H1 (cell line): ENCODE results near the gene NLRP12. TPM values are rescaled to one million over a fixed set of nuclear protein-coding genes. Genes with fewer than 3 reads are reported as not detected.

ENCODE experiments used
- CTCF ChIA-PET: fragments of 300-600 bp; sonication (Branson Sonifier 250); formaldehyde crosslinking; loops from one replicate; lab custom pipeline; 2021; ENCODE audit not compliant: partially characterized antibody; lab: Charles Lee
- POLR2A ChIA-PET: fragments of 300-600 bp; sonication (Branson Sonifier 250); formaldehyde crosslinking; loops from one replicate; lab custom pipeline; 2021; ENCODE audit warnings: inconsistent platforms; ENCODE audit not compliant: partially characterized antibody; lab: Charles Lee
- DNase-seq, 2 experiments: peaks; one replicate each; pipeline versions ENCODE4 v3.0.0 to v3.0.0-alpha.2; 2010 to 2022; ENCODE audit warnings: low spot score in 2 of 2, low read depth in 1 of 2, mixed read lengths in 1 of 2
- FAIRE-seq: peaks from 2 replicates; lab custom pipeline; 2011; peaks lifted over from hg19 to GRCh38; lab: Jason Lieb, UNC
- H2AFZ ChIP-seq: 2 replicates; pipeline ENCODE4 v1.8.1; 2012; ENCODE audit warnings: low read length, inconsistent platforms
- H2AK5ac ChIP-seq: 2 replicates; pipeline ENCODE4 v1.6.1; 2013; ENCODE audit warnings: low read depth, low read length
- H2BK120ac ChIP-seq: replicated peaks from 2 replicates; pipeline ENCODE3; 2013; ENCODE audit warnings: low read depth, low read length, inconsistent platforms
- H2BK12ac ChIP-seq: 2 replicates; pipeline ENCODE4 v1.6.1; 2013; ENCODE audit warnings: low read depth, low read length
- H2BK15ac ChIP-seq: 2 replicates; pipeline ENCODE4 v1.6.1; 2013; ENCODE audit warnings: low read length
- H2BK20ac ChIP-seq: 2 replicates; pipeline ENCODE4 v1.6.1; 2013; ENCODE audit warnings: low read length
- H2BK5ac ChIP-seq: 2 replicates; pipeline ENCODE4 v1.6.1; 2013; ENCODE audit warnings: low read depth, low read length
- H3K14ac ChIP-seq: 2 replicates; pipeline ENCODE4 v1.6.1; 2013; ENCODE audit warnings: inconsistent platforms; ENCODE audit not compliant: insufficient read length
- H3K18ac ChIP-seq: 2 replicates; pipeline ENCODE4 v1.6.1; 2013; ENCODE audit warnings: low read length; ENCODE audit errors: extremely low read depth
- H3K23ac ChIP-seq: 2 replicates; pipeline ENCODE4 v1.6.1; 2013; ENCODE audit warnings: inconsistent platforms; ENCODE audit not compliant: insufficient read length
- H3K23me2 ChIP-seq: 2 replicates; pipeline ENCODE4 v1.6.1; 2013; ENCODE audit warnings: low read depth, low read length
- H3K27ac ChIP-seq: 2 replicates; pipeline ENCODE4 v1.6.1; 2011; ENCODE audit warnings: low read depth, low read length, inconsistent platforms
- H3K27me3 ChIP-seq, 4 experiments: replicated peaks in 1 of 4; 1 replicate in 1 of 4; 2 replicates in 3 of 4; pipeline versions ENCODE4 v1.6.1 to v1.8.1; 2011 to 2013; ENCODE audit warnings: low read length in 3 of 4, mild to moderate bottlenecking in 3 of 4, inconsistent platforms in 2 of 4, mixed read lengths in 2 of 4, moderate library complexity in 1 of 4; ENCODE audit not compliant: control insufficient read depth in 3 of 4, insufficient read depth in 3 of 4; ENCODE audit errors: extremely low read depth in 1 of 4
- H3K36me3 ChIP-seq, 4 experiments: 2 replicates each; pipeline versions ENCODE4 v1.6.1 to v1.8.1; 2011 to 2013; ENCODE audit warnings: mild to moderate bottlenecking in 4 of 4, low read length in 3 of 4, moderate library complexity in 2 of 4, control low read depth in 1 of 4, inconsistent platforms in 1 of 4; ENCODE audit not compliant: insufficient read depth in 4 of 4, control insufficient read depth in 2 of 4
- H3K4ac ChIP-seq: replicated peaks from 2 replicates; pipeline ENCODE3; 2013; ENCODE audit warnings: low read length, low read depth, mixed read lengths, inconsistent platforms; ENCODE audit not compliant: insufficient read length
- H3K4me1 ChIP-seq, 4 experiments: replicated peaks in 1 of 4; 1 replicate in 1 of 4; 2 replicates in 3 of 4; pipeline versions ENCODE4 v1.6.1 to v1.8.1; 2011 to 2013; ENCODE audit warnings: low read length in 3 of 4, inconsistent platforms in 2 of 4, mixed read lengths in 1 of 4; ENCODE audit not compliant: insufficient read depth in 4 of 4, control insufficient read depth in 3 of 4
- H3K4me2 ChIP-seq, 2 experiments: 2 replicates each; pipeline versions ENCODE4 v1.6.1 to v1.8.1; 2011 to 2013; ENCODE audit warnings: low read depth in 2 of 2, low read length in 2 of 2, control low read depth in 1 of 2, inconsistent platforms in 1 of 2, mild to moderate bottlenecking in 1 of 2; ENCODE audit not compliant: insufficient read depth in 1 of 2
- H3K4me3 ChIP-seq, 4 experiments: fragments of 200-600, 300-600 bp in 1 of 4; sonication (generic), shearing (Covaris generic), sonication (Bioruptor Twin) in 1 of 4; 2 replicates each; pipeline versions ENCODE4 v1.5.1 to v1.8.1; 2011 to 2016; ENCODE audit warnings: low read length in 4 of 4, low read depth in 3 of 4, control low read depth in 2 of 4, inconsistent platforms in 2 of 4, mild to moderate bottlenecking in 2 of 4, mixed read lengths in 1 of 4, moderate library complexity in 1 of 4; ENCODE audit not compliant: insufficient read depth in 2 of 4; ENCODE audit errors: extremely low read depth in 1 of 4
- H3K56ac ChIP-seq: replicated peaks from 2 replicates; pipeline ENCODE3; 2013; ENCODE audit warnings: low read depth, mild to moderate bottlenecking, mixed read lengths, low read length, inconsistent platforms; ENCODE audit not compliant: insufficient read length
- H3K79me1 ChIP-seq: 2 replicates; pipeline ENCODE4 v1.6.1; 2013; ENCODE audit warnings: low read depth, low read length, control low read depth
- H3K79me2 ChIP-seq, 2 experiments: 2 replicates each; pipeline versions ENCODE4 v1.6.1 to v1.8.1; 2012 to 2013; ENCODE audit warnings: low read length in 2 of 2, mild to moderate bottlenecking in 2 of 2, inconsistent platforms in 1 of 2; ENCODE audit not compliant: insufficient read depth in 2 of 2, control insufficient read depth in 1 of 2
- H3K9ac ChIP-seq, 4 experiments: replicated peaks in 1 of 4; 1 replicate in 1 of 4; 2 replicates in 3 of 4; pipeline versions ENCODE4 v1.6.1 to v1.8.1; 2011 to 2013; ENCODE audit warnings: low read depth in 3 of 4, low read length in 3 of 4, control low read depth in 2 of 4, mild to moderate bottlenecking in 2 of 4, moderate library complexity in 2 of 4, inconsistent platforms in 1 of 4; ENCODE audit errors: extremely low read depth in 1 of 4
- H3K9me3 ChIP-seq, 2 experiments: 2 replicates each; pipeline versions ENCODE4 v1.6.1 to v1.8.1; 2012 to 2013; ENCODE audit warnings: mild to moderate bottlenecking in 2 of 2, moderate library complexity in 2 of 2, control low read depth in 1 of 2, inconsistent platforms in 1 of 2, low read depth in 1 of 2, low read length in 1 of 2, mixed read lengths in 1 of 2; ENCODE audit not compliant: insufficient read depth in 2 of 2
- H4K20me1 ChIP-seq, 2 experiments: replicated peaks in 1 of 2; 2 replicates each; pipeline versions ENCODE3 to v1.8.1; 2011 to 2013; ENCODE audit warnings: inconsistent platforms in 2 of 2, low read length in 2 of 2, mild to moderate bottlenecking in 1 of 2; ENCODE audit not compliant: insufficient read depth in 2 of 2, control insufficient read depth in 1 of 2
- H4K5ac ChIP-seq: 2 replicates; pipeline ENCODE4 v1.6.1; 2013; ENCODE audit warnings: low read length, low read depth, mixed read lengths, inconsistent platforms; ENCODE audit not compliant: insufficient read length
- H4K8ac ChIP-seq: 2 replicates; pipeline ENCODE4 v1.8.0; 2013; ENCODE audit warnings: mild to moderate bottlenecking, moderate library complexity, low read length, inconsistent platforms; ENCODE audit not compliant: insufficient read depth; ENCODE audit errors: extremely low read depth
- H4K91ac ChIP-seq: replicated peaks from 2 replicates; pipeline ENCODE3; 2013; ENCODE audit warnings: low read length, mixed read lengths, inconsistent platforms; ENCODE audit not compliant: insufficient read length
- FOSL1 ChIP-seq: IDR thresholded peaks from 2 replicates; pipeline ENCODE4 v1.6.1; 2011; ENCODE audit warnings: mild to moderate bottlenecking, low read depth, low read length, moderate library complexity; ENCODE audit not compliant: insufficient read depth
- WGBS, 2 experiments: shearing (Covaris generic) in 1 of 2; methylation state at CpG; one replicate each; pipeline versions ENCODE4 v1.1.6 to v1.1.7; 2013 to 2015; ENCODE audit warnings: low lambda C conversion rate in 2 of 2, mixed read lengths in 2 of 2, inconsistent platforms in 1 of 2, low coverage in 1 of 2, missing lambda C conversion rate in 1 of 2; ENCODE audit not compliant: insufficient replicate concordance in 2 of 2, insufficient coverage in 1 of 2, insufficient read length in 1 of 2; ENCODE audit errors: extremely low coverage in 1 of 2, missing lambda C conversion rate in 1 of 2; 5-methylcytosine and 5-hydroxymethylcytosine counted together
- polyA plus RNA-seq, 7 experiments: library from polyadenylated mRNA; depleted of rRNA in 3 of 7; stranded (reverse) in 5 of 7; unstranded in 2 of 7; fragments of >200 nt in 5 of 7; fragments of 200-250 nt in 2 of 7; gene quantifications; 1 replicate in 5 of 7; 2 replicates in 1 of 7; 4 replicates in 1 of 7; pipeline versions ENCODE4 v1.2.1 to v1.2.3, GENCODE V29; 2011 to 2013; ENCODE audit warnings: missing spikeins in 2 of 7, mixed read lengths in 2 of 7
- total RNA-seq: library from RNA; stranded (reverse); fragmentation: NEBNext Ultra II Directional; extraction: Animal tissue kit (Norgen Biotek cat#: 25700); gene quantifications from 2 replicates; pipeline ENCODE4 v1.2.1, GENCODE V29; 2021

Gene NLRP12
- total and polyA plus RNA-seq, 2 of the 8 experiments (the other 6 are each of a cell fraction or from before 2014, with no cell fraction given) = 1.0 to 1.8 TPM

DNA sequence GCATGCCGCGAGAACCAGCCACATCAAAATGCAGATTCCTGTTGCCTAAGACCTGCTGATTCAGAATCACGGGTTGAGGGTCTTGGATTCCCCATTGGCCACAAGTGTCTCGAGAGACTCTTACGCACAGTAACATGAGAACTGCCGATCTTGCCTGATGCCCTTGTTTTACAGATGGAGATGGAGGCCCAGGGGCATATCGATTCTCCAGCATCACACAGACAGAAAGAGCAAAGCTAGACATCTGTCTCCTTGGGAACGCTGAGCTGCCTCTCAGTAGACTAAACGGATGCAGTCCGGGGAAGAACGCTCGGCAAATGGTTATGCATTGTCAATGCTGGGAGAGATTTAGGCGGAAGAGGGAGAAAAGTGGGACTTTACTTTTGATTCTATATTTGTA is 5.4 kb downstream of the NLRP12 start:
- no peak overlapping the region for H3K9ac ChIP-seq
- no peak overlapping the region for H3K18ac ChIP-seq
- H3K36me3 ChIP-seq = no peaks in the 10 kb centered on the region
- FAIRE-seq (peak; percentile 13), DNase-seq (no peak)
- no peaks in the 10 kb centered on the region for H4K20me1 ChIP-seq
- H3K4me3 ChIP-seq = no peak overlapping the region
- H2BK5ac ChIP-seq = no peak overlapping the region
- no peak overlapping the region for H3K56ac ChIP-seq
- no peak overlapping the region for H3K23ac ChIP-seq
- no peak overlapping the region for H3K14ac ChIP-seq
- no peaks in the 10 kb centered on the region for H3K79me2 ChIP-seq
- H4K91ac ChIP-seq = no peak overlapping the region
- H3K79me1 ChIP-seq = no peaks in the 10 kb centered on the region
- POLR2A ChIA-PET = interaction anchor here (0.6 to 4.5 kb wide), 5 partner anchors 8 to 228 kb away, joined by 3 to 13 read pairs (median 3); no protein-coding TSS in a partner anchor
- no peak overlapping the region for H2BK20ac ChIP-seq
- no peaks in the 10 kb centered on the region for H3K9me3 ChIP-seq
- no peaks in the 10 kb centered on the region for H3K23me2 ChIP-seq
- H2BK120ac ChIP-seq = no peak overlapping the region
- no peak overlapping the region for H3K27ac ChIP-seq
- 0 out of 2 replicates have a peak overlapping the region, but pooled peaks have one; percentile 2 for H2AK5ac ChIP-seq
- H3K4me1 ChIP-seq = peaks cover 0 to 3% (median 1%) of the 10 kb centered on the region in 4 experiments; a peak in 3 of 7 replicates
- H4K5ac ChIP-seq = no peak overlapping the region
- H3K4ac ChIP-seq = no peak overlapping the region
- WGBS, 2 experiments = 87% methylated on average over 13 of the region's 13 CpGs; no CpG with 5 or more reads in 1 of the 2 experiments
- no peak overlapping the region for H2BK12ac ChIP-seq
- no peak overlapping the region for H2AFZ ChIP-seq
- no peak overlapping the region for H3K4me2 ChIP-seq
- no peak overlapping the region for H2BK15ac ChIP-seq
- H3K27me3 ChIP-seq = no peaks in the 10 kb centered on the region
- no peak overlapping the region for H4K8ac ChIP-seq
- CTCF ChIA-PET = interaction anchor here (0.9 to 1.3 kb wide), 3 partner anchors 9 to 297 kb away, joined by 3 to 6 read pairs (median 3); no protein-coding TSS in a partner anchor
- no peak for TF ChIP-seq FOSL1
